GM13976 (cell line): ENCODE measurements around the gene MFF.

ENCODE experiments used
- DNase-seq: peaks from one replicate; pipeline ENCODE4 v3.0.0; 2012; ENCODE audit warnings: low spot score
- CTCF ChIP-seq: IDR thresholded peaks from 2 replicates; pipeline ENCODE4 v1.5.1; 2012; ENCODE audit warnings: borderline replicate concordance, mild to moderate bottlenecking; ENCODE audit not compliant: insufficient read depth; ENCODE audit errors: extremely low read depth, missing control alignments, control extremely low read depth
- in situ Hi-C: fragments of 300-500 bp; cut with MboI; formaldehyde crosslinking; loops from one replicate; pipeline ENCODE4 v1.12.0; 2022; ENCODE audit warnings: low sequenced_read_pairs, mixed read lengths, inconsistent platforms; ENCODE audit not compliant: unreplicated experiment

MFF gene

GRCh38 chr2:227295806-227296205, 29.2 kb upstream of the MFF start:
- no peak for DNase-seq
- in situ Hi-C loops: no loop called here
- TF ChIP-seq CTCF: no peak

GRCh38 chr2:227296671-227297405, 28.2 kb upstream of the MFF start:
- DNase-seq: no peak
- no peak for TF ChIP-seq CTCF
- in situ Hi-C loops: no loop called here

GRCh38 chr2:227301523-227301922, 23.5 kb upstream of the MFF start:
- no peak for TF ChIP-seq CTCF
- in situ Hi-C loops: no loop called here
- no peak for DNase-seq

- no peak for TF ChIP-seq CTCF
- DNase-seq: no peak
- in situ Hi-C loops: no loop called here
These were observed 16.3 kb upstream of the MFF start for GRCh38 chr2:227308784-227309183.

GRCh38 chr2:227310756-227311110, 14.3 kb upstream of the MFF start:
- DNase-seq: no peak
- in situ Hi-C loops: no loop called here

GRCh38 chr2:227311861-227312506, 13.1 kb upstream of the MFF start:
- DNase-seq: no peak
- in situ Hi-C loops: no loop called here
- TF ChIP-seq CTCF: no peak

More at GRCh38 chr2:227310756-227311110, 14.3 kb upstream of the MFF start:
- no peak for TF ChIP-seq CTCF

GRCh38 chr2:227312579-227312978, 12.5 kb upstream of the MFF start:
- TF ChIP-seq CTCF: no peak
- in situ Hi-C loops: no loop called here
- DNase-seq: no peak
